GM21515 (cell line): Measurements from ENCODE around the gene CD79A.

ENCODE experiments used
- ATAC-seq: cut with Tn5 transposase; IDR thresholded peaks from one replicate; pipeline ENCODE4 v1.9.1; 2021; ENCODE audit not compliant: unreplicated experiment

The CD79A gene

GRCh38 chr19:41876847-41877832, at the start of gene CD79A:
Gene CD79A, plus strand, starts transcription at chr19:41877279. Its CDS starts 26 bp downstream, at chr19:41877305.
- peak; percentile 46 for ATAC-seq

DNA sequence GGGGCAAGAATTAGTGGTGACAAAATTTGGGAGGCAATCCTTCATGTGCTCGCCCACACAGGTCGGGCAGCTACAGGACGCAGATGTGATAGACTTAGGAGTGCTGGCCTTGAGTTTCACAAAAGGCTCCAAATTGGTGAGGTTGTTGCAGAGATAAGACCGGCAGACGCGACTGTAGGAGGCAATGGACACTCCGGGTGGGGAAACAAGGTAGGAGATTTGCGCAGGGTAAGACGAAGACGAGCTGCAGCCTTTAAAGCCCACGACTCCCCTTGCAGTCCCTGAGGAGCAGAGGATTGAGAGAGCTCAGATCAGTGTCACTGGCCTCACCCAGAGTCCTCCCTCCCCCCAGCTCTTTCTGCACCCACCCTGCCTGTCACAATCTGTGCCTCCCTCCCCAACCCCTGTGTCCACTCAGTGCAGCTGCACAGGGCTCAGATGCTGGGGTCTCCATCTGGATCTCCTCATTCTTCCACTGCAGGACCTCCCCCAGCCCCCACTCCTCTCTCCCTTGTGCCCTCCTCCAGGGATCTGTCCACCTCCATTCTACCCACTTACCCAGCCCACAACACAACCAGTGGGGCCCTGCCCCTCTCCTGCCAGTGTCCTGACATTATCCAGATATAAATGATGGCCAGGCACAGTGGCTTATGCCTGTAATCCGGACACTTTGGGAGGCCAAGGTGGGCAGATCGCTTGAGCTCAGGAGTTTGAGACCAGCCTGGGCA, 38.9 kb upstream of the CD79A start:
- ATAC-seq = no peak

DNA sequence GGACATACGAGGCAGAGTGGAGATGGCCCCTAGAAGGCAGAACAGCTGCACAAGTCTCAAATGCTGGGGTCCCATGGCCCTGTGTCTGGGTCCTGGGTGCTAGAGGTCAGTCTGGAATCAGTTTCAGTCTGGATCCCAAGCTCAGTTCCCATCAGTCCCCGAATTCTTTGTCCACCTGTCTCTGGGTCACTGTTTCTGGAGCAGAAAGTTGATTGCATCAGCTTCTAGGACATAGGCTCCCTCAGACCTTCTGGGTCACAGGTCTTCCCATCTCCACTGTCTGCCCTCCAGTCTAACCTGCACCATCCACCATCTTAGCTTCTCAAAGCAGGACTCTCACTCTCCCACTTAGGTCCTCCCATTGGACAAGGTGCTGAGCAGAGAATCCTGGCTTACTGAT, 37.9 kb upstream of the CD79A start:
- no peak for ATAC-seq

DNA sequence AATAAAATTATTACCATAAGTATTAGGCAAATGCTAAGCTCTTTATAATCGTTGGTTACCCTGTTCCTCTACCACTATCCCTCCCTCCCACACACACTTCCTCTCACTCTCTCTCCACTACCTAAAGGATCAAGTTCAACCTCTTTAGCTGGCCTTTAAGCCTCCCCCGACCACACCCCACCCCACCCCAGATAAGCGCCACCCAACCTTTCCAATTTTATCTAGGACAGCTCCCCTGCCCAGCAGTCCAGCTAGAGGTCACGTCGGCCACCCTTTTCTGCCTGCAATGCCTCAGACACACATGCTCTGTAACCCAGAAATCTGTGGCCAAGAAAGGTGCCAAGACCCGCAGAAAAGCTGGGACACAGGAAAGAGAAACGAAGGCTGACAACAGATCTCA, 33.7 kb upstream of the CD79A start:
- ATAC-seq = no peak

GRCh38 chr19:41844601-41845000, 32.5 kb upstream of the CD79A start, which contains the start of gene LYPD4:
Gene LYPD4, minus strand, starts transcription at chr19:41844683. Its CDS starts 5,398 bp downstream, at chr19:41839285.
- no peak for ATAC-seq

- ATAC-seq = no peak
Measured at GRCh38 chr19:41845001-41845050, 32.3 kb upstream of the CD79A start, which contains the start of gene DMRTC2. Gene DMRTC2, plus strand, starts transcription at chr19:41845042. Its CDS starts 2,387 bp downstream, at chr19:41847429.

- ATAC-seq = no peak
Measured at GRCh38 chr19:41845051-41845590, 32.0 kb upstream of the CD79A start.

- ATAC-seq = no peak
Measured at GRCh38 chr19:41847351-41848105, 29.6 kb upstream of the CD79A start.

- ATAC-seq = no peak
Measured at GRCh38 chr19:41848666-41849065, 28.4 kb upstream of the CD79A start.

GRCh38 chr19:41849067-41849466, 28.0 kb upstream of the CD79A start:
- no peak for ATAC-seq

- ATAC-seq = no peak
Measured at GRCh38 chr19:41850381-41850780, 26.7 kb upstream of the CD79A start.

DNA sequence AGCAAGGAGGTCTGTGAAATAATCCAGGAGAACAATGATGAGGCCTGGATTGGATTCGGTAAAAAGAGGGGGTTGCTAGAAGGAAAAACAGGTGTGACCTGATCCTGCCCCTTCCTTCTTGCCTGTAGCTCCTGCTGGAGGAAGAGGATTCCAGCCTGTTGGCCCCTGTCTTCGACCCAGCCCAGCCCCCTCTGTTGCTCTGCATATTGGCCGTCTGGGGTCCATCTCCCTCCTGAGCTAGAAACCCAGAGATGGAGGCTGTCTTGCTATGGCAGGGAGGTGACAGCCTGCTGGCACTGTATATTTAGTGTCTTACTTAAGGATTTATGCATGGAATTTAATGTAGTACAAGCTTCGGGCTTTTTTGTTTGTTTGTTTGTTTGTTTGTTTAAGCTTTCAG, 25.6 kb upstream of the CD79A start:
- no peak for ATAC-seq

- no peak for ATAC-seq
Measured at GRCh38 chr19:41853344-41853743, 23.7 kb upstream of the CD79A start.

DNA sequence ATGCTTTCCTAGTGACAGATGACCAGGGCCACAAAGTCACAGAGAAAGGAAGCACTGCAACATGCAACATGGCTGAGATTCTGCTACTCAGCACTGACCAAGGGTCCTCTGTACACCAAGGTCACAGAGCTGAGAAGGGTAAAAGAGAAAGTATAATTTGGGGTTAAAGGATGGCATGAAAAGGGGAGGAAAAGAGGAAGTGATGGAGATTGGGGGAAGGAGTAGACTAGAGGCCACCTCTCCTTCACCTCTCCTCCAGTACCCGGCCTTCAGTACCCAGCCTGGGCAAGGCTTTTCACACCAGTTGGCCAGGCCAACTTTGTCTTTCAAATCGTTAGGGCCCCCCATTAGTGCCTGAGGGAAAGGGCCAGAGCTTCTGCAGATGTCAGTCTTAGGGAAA, 23.3 kb upstream of the CD79A start:
- no peak for ATAC-seq

GRCh38 chr19:41859213-41859617, 17.9 kb upstream of the CD79A start:
- ATAC-seq = no peak

- peak; percentile 74 for ATAC-seq
Measured at GRCh38 chr19:41859618-41860418, 17.3 kb upstream of the CD79A start, which contains the start of gene RPS19. Gene RPS19, plus strand, starts transcription at chr19:41860255. Its CDS starts 520 bp downstream, at chr19:41860775.

- ATAC-seq = no peak
Measured at GRCh38 chr19:41860419-41861115, 16.5 kb upstream of the CD79A start.

- ATAC-seq = no peak
Measured at GRCh38 chr19:41861116-41861768, 15.8 kb upstream of the CD79A start.

- ATAC-seq = no peak
Measured at GRCh38 chr19:41861846-41862245, 15.2 kb upstream of the CD79A start.
